ENCODE measurements around the gene NCBP1. TPM values are rescaled to one million over a fixed set of nuclear protein-coding genes. Genes with fewer than 3 reads are reported as not detected.

The NCBP1 gene
- total RNA-seq, 1 donor from 2014 or later = 52.1 TPM

GRCh38 chr9:97593960-97594359 is 39.7 kb upstream of the NCBP1 start:
- H3K27ac Mint-ChIP-seq (ENCODE audit: unreplicated experiment) = no peak overlapping the region
- H3K27me3 Mint-ChIP-seq (ENCODE audit: unreplicated experiment) = peaks cover 1% of the 10 kb centered on the region
- no peaks in the 10 kb centered on the region for H3K4me1 Mint-ChIP-seq (ENCODE audit: low read depth, unreplicated experiment)
- TF ChIP-seq CTCF (IDR thresholded peaks at IDR 0.05; ENCODE audit: partially characterized antibody, unreplicated experiment) = no peak
- H3K36me3 Mint-ChIP-seq (ENCODE audit: unreplicated experiment) = no peaks in the 10 kb centered on the region
- H3K9me3 Mint-ChIP-seq (ENCODE audit: unreplicated experiment) = no peaks in the 10 kb centered on the region
- H3K4me3 Mint-ChIP-seq (ENCODE audit: unreplicated experiment) = no peak overlapping the region
- DNase-seq = no peak

- Mint-ChIP-seq H3K27me3 (ENCODE audit: unreplicated experiment) (peaks cover 1% of the 10 kb centered on the region), H3K27ac (ENCODE audit: unreplicated experiment) (no peak overlapping the region), H3K9me3 (ENCODE audit: unreplicated experiment) (no peaks in the 10 kb centered on the region), H3K4me3 (ENCODE audit: unreplicated experiment) (no peak overlapping the region), H3K4me1 (ENCODE audit: low read depth, unreplicated experiment) (no peaks in the 10 kb centered on the region), H3K36me3 (ENCODE audit: unreplicated experiment) (no peaks in the 10 kb centered on the region)
- no peak for DNase-seq
- no peak for TF ChIP-seq CTCF (IDR thresholded peaks at IDR 0.05; ENCODE audit: partially characterized antibody, unreplicated experiment)
Observed at GRCh38 chr9:97594381-97594921, 39.2 kb upstream of the NCBP1 start.

- peaks cover 1% of the 10 kb centered on the region for H3K27me3 Mint-ChIP-seq (ENCODE audit: unreplicated experiment)
- H3K9me3 Mint-ChIP-seq (ENCODE audit: unreplicated experiment) = no peaks in the 10 kb centered on the region
- H3K4me3 Mint-ChIP-seq (ENCODE audit: unreplicated experiment) = no peak overlapping the region
- DNase-seq = no peak
- no peaks in the 10 kb centered on the region for H3K36me3 Mint-ChIP-seq (ENCODE audit: unreplicated experiment)
- TF ChIP-seq CTCF (IDR thresholded peaks at IDR 0.05; ENCODE audit: partially characterized antibody, unreplicated experiment) = no peak
- H3K27ac Mint-ChIP-seq (ENCODE audit: unreplicated experiment) = no peak overlapping the region
- no peaks in the 10 kb centered on the region for H3K4me1 Mint-ChIP-seq (ENCODE audit: low read depth, unreplicated experiment)
Observed at GRCh38 chr9:97596906-97597305, 36.7 kb upstream of the NCBP1 start.

- Mint-ChIP-seq H3K4me3 (ENCODE audit: unreplicated experiment) (no peak overlapping the region), H3K36me3 (ENCODE audit: unreplicated experiment) (no peaks in the 10 kb centered on the region), H3K9me3 (ENCODE audit: unreplicated experiment) (peaks cover 2% of the 10 kb centered on the region), H3K27me3 (ENCODE audit: unreplicated experiment) (no peaks in the 10 kb centered on the region), H3K27ac (ENCODE audit: unreplicated experiment) (no peak overlapping the region), H3K4me1 (ENCODE audit: low read depth, unreplicated experiment) (no peaks in the 10 kb centered on the region)
- TF ChIP-seq CTCF (IDR thresholded peaks at IDR 0.05; ENCODE audit: partially characterized antibody, unreplicated experiment) = peak; percentile 69
- DNase-seq = peak; percentile 70
Observed at GRCh38 chr9:97598461-97599288, 34.9 kb upstream of the NCBP1 start.

- no peaks in the 10 kb centered on the region for H3K27me3 Mint-ChIP-seq (ENCODE audit: unreplicated experiment)
- no peak for TF ChIP-seq CTCF (IDR thresholded peaks at IDR 0.05; ENCODE audit: partially characterized antibody, unreplicated experiment)
- no peak overlapping the region for H3K27ac Mint-ChIP-seq (ENCODE audit: unreplicated experiment)
- H3K36me3 Mint-ChIP-seq (ENCODE audit: unreplicated experiment) = no peaks in the 10 kb centered on the region
- peaks cover 2% of the 10 kb centered on the region for H3K9me3 Mint-ChIP-seq (ENCODE audit: unreplicated experiment)
- H3K4me1 Mint-ChIP-seq (ENCODE audit: low read depth, unreplicated experiment) = no peaks in the 10 kb centered on the region
- no peak for DNase-seq
- no peak overlapping the region for H3K4me3 Mint-ChIP-seq (ENCODE audit: unreplicated experiment)
Observed at GRCh38 chr9:97599314-97599846, 34.2 kb upstream of the NCBP1 start.

All from glutamatergic neuron (in vitro differentiated cells).